GM18873 (cell line): ENCODE measurements around the gene DCDC1.
A peak's percentile ranks its signal among the peaks of the same experiment; 100 is the strongest.

ENCODE experiments used
- ATAC-seq: cut with Tn5 transposase; IDR thresholded peaks from one replicate; pipeline ENCODE4 v1.9.1; 2021; ENCODE audit warnings: mild to moderate bottlenecking, moderate library complexity, moderate number of reproducible peaks; ENCODE audit not compliant: unreplicated experiment, low FRiP score

Gene DCDC1, protein sequence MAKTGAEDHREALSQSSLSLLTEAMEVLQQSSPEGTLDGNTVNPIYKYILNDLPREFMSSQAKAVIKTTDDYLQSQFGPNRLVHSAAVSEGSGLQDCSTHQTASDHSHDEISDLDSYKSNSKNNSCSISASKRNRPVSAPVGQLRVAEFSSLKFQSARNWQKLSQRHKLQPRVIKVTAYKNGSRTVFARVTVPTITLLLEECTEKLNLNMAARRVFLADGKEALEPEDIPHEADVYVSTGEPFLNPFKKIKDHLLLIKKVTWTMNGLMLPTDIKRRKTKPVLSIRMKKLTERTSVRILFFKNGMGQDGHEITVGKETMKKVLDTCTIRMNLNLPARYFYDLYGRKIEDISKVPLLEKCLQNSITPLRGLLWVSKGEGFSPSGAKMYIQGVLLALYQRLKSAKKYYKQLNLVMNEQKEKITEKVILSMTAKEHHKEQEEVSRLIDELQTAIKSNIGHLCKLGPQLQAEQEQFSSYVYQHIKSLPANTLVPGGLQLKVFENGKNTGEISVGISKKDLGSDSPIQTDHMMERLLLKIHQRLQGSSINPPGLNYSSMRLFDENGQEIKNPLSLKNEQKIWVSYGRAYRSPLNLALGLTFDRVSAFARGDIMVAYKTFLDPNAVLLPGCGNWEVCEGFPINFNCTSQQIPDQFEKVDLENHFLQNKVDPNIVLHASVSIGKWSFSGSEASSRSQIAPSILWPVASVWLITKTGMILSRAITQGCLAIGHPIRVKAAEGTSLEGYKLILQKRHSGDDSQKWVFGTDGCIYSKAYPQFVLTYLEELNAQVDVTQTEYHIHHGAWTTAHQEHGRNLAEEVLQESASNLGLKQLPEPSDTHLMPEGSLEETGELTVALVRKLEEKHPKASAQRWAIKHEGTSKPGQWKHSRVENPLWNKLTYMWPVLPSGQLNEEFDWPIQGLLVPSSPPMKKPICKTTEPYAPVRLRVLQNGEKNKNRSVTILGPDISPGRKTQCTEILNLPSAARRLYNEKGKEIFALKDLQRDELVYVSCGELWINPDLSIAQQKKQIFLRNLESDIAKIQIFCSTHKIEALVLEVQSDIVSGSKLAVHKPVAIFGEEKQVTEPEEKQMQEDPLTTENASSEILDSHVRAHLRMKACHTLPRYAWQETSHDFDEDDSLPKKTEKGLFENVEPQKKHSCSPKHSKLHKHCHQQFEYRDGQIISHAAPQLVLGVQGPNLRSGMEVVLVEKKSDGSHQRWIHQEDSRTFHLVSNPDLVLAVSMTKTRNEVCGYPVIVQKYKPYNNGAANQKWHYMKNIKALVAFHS (N-terminal part only)

GRCh38 chr11:31369348-31370329, at the start of gene DCDC1, which contains the start of gene DNAJC24:
DCDC1 (minus strand) TSS chr11:31369739; CDS start chr11:31328280, 41,459 bp downstream.
DNAJC24 (plus strand) TSS chr11:31369860; CDS start chr11:31370749, 889 bp downstream.
- peak; percentile 99 for ATAC-seq

- no peak for ATAC-seq
Observed at GRCh38 chr11:31419138-31419537, 49.6 kb upstream of the DCDC1 start.

- ATAC-seq = no peak
Observed at GRCh38 chr11:31417816-31418215, 48.3 kb upstream of the DCDC1 start.

DNA sequence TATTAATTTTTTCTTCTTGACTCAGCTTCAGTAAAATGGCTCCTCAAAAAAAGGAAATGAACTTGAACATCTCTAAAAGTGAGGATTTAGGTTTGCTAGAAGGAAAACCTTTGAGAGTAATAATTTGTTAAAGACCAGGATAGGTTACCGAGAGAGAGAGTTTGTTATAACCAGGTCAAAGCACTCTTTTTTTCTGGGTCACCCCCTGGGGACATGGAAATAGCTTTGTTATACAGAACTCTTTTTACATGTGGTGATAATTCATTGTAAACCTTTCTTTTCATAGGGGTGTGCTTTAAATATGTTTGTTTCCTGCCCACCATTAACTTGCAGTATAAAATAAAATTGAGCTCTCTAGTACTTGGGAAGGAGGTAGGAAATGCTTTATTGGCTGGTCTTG, 47.8 kb upstream of the DCDC1 start:
- no peak for ATAC-seq

DNA sequence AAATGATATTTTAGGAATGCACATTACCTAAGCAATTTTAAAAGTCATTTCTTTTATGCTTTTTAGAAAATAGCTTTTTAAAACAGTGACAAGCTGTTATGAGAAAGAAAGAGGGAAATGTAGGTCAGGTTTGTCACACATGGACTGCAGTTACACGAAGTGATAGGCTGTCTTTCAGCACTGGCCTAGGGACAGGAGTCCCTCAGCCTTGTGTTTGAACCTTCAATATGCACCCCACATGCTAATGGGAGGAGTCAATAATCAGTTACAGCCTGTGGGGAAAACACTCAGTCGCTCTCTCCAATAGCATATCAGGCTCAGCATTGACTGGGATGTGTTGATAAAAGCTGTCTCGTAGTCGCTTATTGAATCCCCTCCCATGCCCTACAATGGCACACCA, 45.9 kb upstream of the DCDC1 start:
- ATAC-seq = no peak

DNA sequence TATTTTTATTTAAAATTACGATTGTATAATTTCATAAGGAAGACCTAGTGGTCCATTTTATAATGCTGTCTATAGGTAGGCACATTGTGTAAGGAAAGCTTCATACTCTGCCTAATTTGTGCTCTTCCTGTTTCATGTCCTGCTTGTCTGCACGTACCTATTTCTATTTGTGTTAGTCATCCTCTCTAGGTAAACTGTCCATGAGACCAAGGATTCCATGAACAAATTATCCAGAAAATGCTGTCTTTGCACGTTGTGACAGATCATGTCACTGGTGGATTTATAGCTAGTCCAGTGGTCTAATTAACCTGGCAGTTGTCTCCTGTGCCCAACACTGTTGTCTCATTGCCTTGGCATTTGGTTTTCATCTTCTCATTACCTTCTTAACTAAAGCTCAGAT, 44.8 kb upstream of the DCDC1 start:
- ATAC-seq = no peak

DNA sequence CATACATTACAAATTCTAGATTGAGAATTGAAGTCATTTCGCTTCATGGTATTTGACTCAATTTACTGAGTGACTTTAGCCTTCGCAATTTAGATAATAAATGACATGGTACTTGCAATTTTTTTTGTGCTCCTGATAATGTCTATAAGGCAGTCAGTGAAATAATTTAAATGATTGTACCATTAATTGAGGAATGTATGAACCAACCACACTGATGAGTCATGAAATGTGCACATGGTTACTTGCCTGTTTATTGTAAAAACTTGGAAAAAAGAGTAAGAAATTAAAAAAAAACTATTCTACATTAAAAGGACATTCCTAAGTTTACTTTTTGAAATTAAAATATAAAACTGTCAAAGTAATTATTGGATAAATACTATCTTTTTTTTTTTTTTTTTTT, 43.4 kb upstream of the DCDC1 start:
- ATAC-seq = no peak

GRCh38 chr11:31408201-31408600, 38.7 kb upstream of the DCDC1 start:
- ATAC-seq = no peak

DNA sequence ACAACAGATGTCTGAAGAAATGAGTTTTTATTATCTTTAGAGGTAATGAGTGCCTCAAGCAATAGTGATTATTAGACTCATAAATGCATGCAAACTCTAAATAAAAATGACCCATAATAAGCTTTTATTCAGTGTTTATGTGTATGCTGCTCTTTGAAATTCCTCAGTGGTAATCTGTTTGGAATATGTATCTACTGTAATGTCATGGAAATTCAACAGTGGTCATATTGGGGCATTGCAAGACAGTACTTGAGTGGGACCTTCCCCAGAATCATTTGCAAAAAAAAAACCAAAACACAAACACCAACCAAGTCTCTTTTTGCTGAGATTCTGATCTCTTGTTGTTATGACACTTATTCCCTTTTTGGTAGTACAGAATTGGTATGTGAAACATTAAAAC, 35.1 kb upstream of the DCDC1 start:
- ATAC-seq = no peak

DNA sequence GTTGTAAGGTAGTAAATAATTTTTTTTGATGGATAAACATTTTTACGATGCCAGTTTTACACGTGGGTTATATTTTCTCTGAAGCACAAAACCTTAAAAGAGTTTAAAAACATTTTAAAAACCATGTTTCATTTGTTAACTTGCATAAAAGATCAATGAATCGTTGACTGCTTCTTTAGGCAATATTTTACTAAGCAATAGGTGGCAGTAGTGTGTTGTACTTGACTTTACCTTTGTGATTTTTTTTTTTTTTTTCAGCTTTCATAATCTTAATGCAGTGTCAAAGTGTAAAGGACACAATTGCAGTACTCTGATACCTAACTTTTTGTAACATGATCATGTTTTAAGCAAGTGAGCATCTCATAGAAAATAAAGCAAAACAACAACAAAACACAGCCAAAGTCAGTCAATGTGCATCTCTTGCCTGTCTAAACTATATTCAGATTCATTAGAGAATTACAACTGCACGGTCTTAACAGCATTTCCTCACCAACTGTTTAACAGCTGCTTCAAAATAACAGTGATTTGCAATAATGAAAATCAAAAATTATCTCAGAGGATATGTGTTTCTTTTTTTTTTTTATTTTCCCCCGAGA, 27.8 kb upstream of the DCDC1 start:
- ATAC-seq = no peak

DNA sequence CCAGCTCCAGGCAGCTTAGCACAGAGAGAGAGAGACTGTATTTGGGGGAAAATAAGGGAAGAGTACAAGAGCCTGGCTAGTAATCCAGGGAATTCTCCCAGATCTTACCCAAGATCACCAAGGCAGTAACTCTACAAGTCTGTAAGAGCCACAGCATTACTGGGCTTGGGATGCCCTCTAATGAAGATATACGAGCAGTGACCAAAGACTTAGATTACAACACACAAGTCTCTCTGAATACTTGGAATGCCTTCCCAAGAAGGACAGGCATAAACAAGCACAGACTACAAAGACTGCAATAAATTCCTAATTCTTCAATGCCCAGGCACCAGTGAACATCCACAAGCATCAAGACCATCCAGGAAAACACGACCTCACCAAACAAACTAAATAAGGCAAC, 17.8 kb upstream of the DCDC1 start:
- no peak for ATAC-seq

DNA sequence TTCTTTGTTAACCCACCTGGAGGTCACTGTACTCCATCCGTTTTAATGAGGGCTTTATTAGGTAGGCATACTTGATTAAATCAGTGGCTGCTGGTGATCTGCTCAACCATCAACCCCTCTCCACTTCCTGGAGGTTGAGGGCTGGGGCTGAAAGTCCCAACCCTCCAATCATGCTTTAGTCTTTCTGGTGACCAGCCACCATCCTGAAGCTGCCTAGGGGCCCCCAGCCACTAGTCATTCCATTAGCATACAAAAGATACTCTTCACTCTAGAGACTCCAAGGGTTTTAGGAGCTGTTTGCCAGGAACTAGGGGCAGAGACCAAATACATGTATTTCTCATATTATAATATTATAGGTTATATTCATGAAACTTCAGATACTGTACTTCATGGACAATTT, 13.6 kb upstream of the DCDC1 start:
- ATAC-seq = no peak

DNA sequence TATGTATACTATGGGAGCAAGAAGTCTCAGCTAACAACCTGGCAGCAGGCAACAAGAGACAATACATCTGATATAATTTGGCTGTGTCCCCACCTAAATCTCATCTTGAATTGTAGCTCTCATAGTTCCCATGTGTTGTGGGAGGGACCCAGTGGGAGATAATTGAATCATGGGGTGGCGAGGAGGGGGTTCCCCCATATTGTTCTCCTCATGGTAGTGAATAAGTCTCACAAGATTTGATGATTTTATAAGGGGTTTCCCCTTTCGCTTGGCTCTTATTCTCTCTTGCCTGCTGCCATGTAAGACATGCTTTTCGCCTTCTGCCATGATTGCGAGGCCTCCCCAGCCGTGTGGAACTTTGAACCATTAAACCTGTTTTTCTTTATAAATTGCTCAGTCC, 6.3 kb upstream of the DCDC1 start:
- no peak for ATAC-seq

- no peak for ATAC-seq
Observed at GRCh38 chr11:31366795-31367194, 2.7 kb downstream of the DCDC1 start.

DNA sequence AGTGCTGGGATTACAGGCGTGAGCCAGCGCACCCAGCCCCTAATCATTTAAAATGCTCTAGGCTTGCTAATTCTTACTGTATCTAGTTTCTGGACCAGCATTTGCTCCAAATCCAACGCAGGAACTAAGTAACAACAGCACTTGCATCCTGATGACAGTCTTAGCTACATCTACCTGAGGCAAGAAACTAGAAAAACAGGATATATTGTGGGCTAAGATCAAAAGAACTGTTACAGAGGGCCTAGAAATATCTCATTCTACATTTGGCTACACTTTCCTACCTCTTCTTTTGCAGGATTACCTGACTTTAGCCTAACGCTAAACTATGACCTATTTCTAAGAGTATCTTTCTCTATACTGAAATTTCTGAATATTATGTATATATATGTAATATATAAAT, 7.8 kb downstream of the DCDC1 start:
- ATAC-seq = no peak

GRCh38 chr11:31355817-31356216, 13.7 kb downstream of the DCDC1 start:
- no peak for ATAC-seq

DNA sequence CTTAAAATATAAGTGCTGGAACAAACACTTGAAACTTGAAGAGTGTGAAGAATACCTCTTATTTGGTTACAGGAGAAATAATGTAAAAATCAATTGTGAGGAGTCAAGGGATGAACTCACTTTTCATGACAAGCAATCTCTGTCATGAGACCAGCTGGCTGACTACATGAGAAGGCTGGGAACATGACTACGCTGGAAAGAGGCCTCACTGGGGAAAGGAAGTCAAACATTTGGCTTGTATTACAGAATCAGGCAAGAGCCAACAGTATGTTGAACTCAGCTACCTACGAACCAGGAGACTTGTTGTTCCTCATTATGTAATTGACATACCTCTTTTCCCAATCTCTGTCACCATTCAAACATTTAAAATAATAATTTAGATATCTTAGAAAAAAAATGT, 14.4 kb downstream of the DCDC1 start:
- ATAC-seq = no peak

GRCh38 chr11:31351168-31351567, 18.4 kb downstream of the DCDC1 start:
- ATAC-seq = no peak

GRCh38 chr11:31340903-31341572, 28.5 kb downstream of the DCDC1 start:
- ATAC-seq = no peak
